A549 (cell line): ENCODE measurements around the gene P3H2. TPM values are rescaled to one million over a fixed set of nuclear protein-coding genes. Genes with fewer than 3 reads are reported as not detected.

ENCODE experiments used
- ATAC-seq, 2 experiments: fragments of 200-7000 bp in 1 of 2; fragments of >200 bp in 1 of 2; cut with Nextera tagmentation in 1 of 2; cut with Tn5 transposase in 1 of 2; 3 replicates each; pipeline versions ENCODE4 v1.8.0 to v1.9.1; 2018 to 2020; ENCODE audit warnings: mild to moderate bottlenecking in 1 of 2, moderate library complexity in 1 of 2
- CTCF ChIA-PET: fragments of 300-600 bp; sonication (Branson Sonifier 250); formaldehyde crosslinking; extraction: SDS; loops from one replicate; lab custom pipeline; 2021; ENCODE audit warnings: antibody characterized with exemption, inconsistent platforms; lab: Yijun Ruan, JAX
- POLR2A ChIA-PET: fragments of 350-600 bp; formaldehyde crosslinking; extraction: SDS; loops from one replicate; lab custom pipeline; 2021; ENCODE audit warnings: antibody characterized with exemption, inconsistent platforms; lab: Yijun Ruan, JAX
- DNase-seq, 2 experiments: peaks; one replicate each; pipeline versions ENCODE4 v3.0.0 to v3.0.0-alpha.2; 2011 to 2016; ENCODE audit warnings: low read depth in 1 of 2, low spot score in 1 of 2
- FAIRE-seq: peaks from 2 replicates; lab custom pipeline; 2011; peaks lifted over from hg19 to GRCh38; lab: Jason Lieb, UNC
- H3K27ac ChIP-seq, 2 experiments: fragments of >200 bp; sonication (Bioruptor Twin); formaldehyde crosslinking; 3 replicates each; pipeline ENCODE4 v1.5.1; 2016 to 2017
- H3K4me1 ChIP-seq: fragments of >200 bp; sonication (Bioruptor Twin); formaldehyde crosslinking; 3 replicates; pipeline ENCODE4 v1.6.1; 2016
- H3K4me2 ChIP-seq: fragments of >200 bp; sonication (Bioruptor Twin); formaldehyde crosslinking; 3 replicates; pipeline ENCODE4 v1.6.1; 2016
- H3K4me3 ChIP-seq: fragments of >200 bp; sonication (Bioruptor Twin); formaldehyde crosslinking; 3 replicates; pipeline ENCODE4 v1.5.1; 2016
- H3K9me3 ChIP-seq: fragments of >200 bp; sonication (Bioruptor Twin); formaldehyde crosslinking; 3 replicates; pipeline ENCODE4 v1.6.1; 2016
- BCL3 ChIP-seq: fragments of >200 bp; sonication (Bioruptor Twin); formaldehyde crosslinking; IDR thresholded peaks from 3 replicates; pipeline ENCODE4 v1.6.1; 2016
- CHD4 ChIP-seq: fragments of 200-600 bp; sonication (generic); IDR thresholded peaks from 2 replicates; pipeline ENCODE4 v1.6.1; 2016; ENCODE audit warnings: antibody characterized with exemption, mild to moderate bottlenecking, borderline replicate concordance
- CTCF ChIP-seq: fragments of >200 bp; sonication (Bioruptor Twin); formaldehyde crosslinking; IDR thresholded peaks from 3 replicates; pipeline ENCODE4 v1.5.1; 2016
- E2F6 ChIP-seq: IDR thresholded peaks from 2 replicates; pipeline ENCODE4 v1.6.1; 2012; ENCODE audit warnings: low read depth, borderline replicate concordance
- EHF ChIP-seq: fragments of 250-450 bp; sonication (Bioruptor Pico); IDR thresholded peaks from 2 replicates; pipeline ENCODE4 v1.5.0; 2020; ENCODE audit warnings: mild to moderate bottlenecking
- FOXS1 ChIP-seq: fragments of 250-450 bp; sonication (Bioruptor Pico); IDR thresholded peaks from 2 replicates; pipeline ENCODE4 v1.5.0; 2020; ENCODE audit warnings: mild to moderate bottlenecking, moderate library complexity
- GATA3 ChIP-seq: IDR thresholded peaks from 2 replicates; pipeline ENCODE4 v1.6.1; 2012; ENCODE audit warnings: borderline replicate concordance
- HES2 ChIP-seq: fragments of >200 bp; sonication (Bioruptor Twin); formaldehyde crosslinking; IDR thresholded peaks from 2 replicates; pipeline ENCODE4 v1.6.1; 2016
- JUN ChIP-seq, 2 experiments: fragments of >200 bp; sonication (Bioruptor Twin); formaldehyde crosslinking; IDR thresholded peaks; 2 replicates in 1 of 2; 3 replicates in 1 of 2; pipeline ENCODE4 v1.6.1; 2016 to 2017
- KDM1A ChIP-seq: fragments of 200-600 bp; sonication (generic); IDR thresholded peaks from 2 replicates; pipeline ENCODE4 v1.6.1; 2016; ENCODE audit warnings: low read depth, mild to moderate bottlenecking
- MAX ChIP-seq: IDR thresholded peaks from 2 replicates; pipeline ENCODE4 v1.6.1; 2012
- MAZ ChIP-seq: fragments of 150-350 bp; IDR thresholded peaks from 2 replicates; pipeline ENCODE4 v1.6.1; 2014; ENCODE audit warnings: antibody characterized with exemption, low read depth, low read length, borderline replicate concordance
- RARB ChIP-seq: fragments of 250-450 bp; sonication (Bioruptor Pico); IDR thresholded peaks from 2 replicates; pipeline ENCODE4 v1.8.0; 2021; ENCODE audit warnings: mild to moderate bottlenecking, moderate library complexity
- REST ChIP-seq: fragments of 200-600 bp; sonication (generic); IDR thresholded peaks from 2 replicates; pipeline ENCODE4 v1.6.1; 2016; ENCODE audit warnings: antibody characterized with exemption, mild to moderate bottlenecking, moderate library complexity
- RFX5 ChIP-seq: fragments of 450-650 bp; IDR thresholded peaks from 2 replicates; pipeline ENCODE4 v1.7.1; 2014; ENCODE audit warnings: antibody characterized with exemption, mild to moderate bottlenecking, moderate library complexity
- TP53 ChIP-seq: fragments of 250-450 bp; sonication (Bioruptor Pico); IDR thresholded peaks from 2 replicates; pipeline ENCODE4 v1.5.0; 2021; ENCODE audit warnings: mild to moderate bottlenecking, moderate library complexity
- WGBS: methylation state at CpG from one replicate; pipeline ENCODE4 v1.1.6; 2017; ENCODE audit errors: missing lambda C conversion rate; 5-methylcytosine and 5-hydroxymethylcytosine counted together
- polyA plus RNA-seq, 4 experiments: library from polyadenylated mRNA; depleted of rRNA in 3 of 4; stranded (reverse); fragments of >200 nt; fragmentation: RNase III in 1 of 4; extraction: RNeasy Plus Mini Kit Qiagen cat#74134 plus additional on column Dnase treatment in 1 of 4; gene quantifications; 2 replicates in 3 of 4; 3 replicates in 1 of 4; pipeline ENCODE4 v1.2.3, GENCODE V29; 2011 to 2017

The P3H2 gene
- polyA plus RNA-seq, 2 of the 4 experiments (the other 2 are of a cell fraction), result 56.6 to 72.5 TPM

GRCh38 chr3:190058521-190059241 lies 62.0 kb downstream of the P3H2 start:
- FAIRE-seq, result no peak
- peak overlapping the region; percentile 27 for H3K4me2 ChIP-seq

More at GRCh38 chr3:190058521-190059241, 62.0 kb downstream of the P3H2 start:
- ChIA-PET CTCF (no interaction called here), POLR2A (no interaction called here)
- Histone ChIP-seq H3K27ac (peak overlapping the region; percentile 6 to 73; a peak in 3 of 6 replicates), H3K9me3 (no peaks in the 10 kb centered on the region), H3K4me1 (peaks cover 58% of the 10 kb centered on the region), H3K4me3 (no peak overlapping the region)
- DNase-seq, result no peak
- peak; percentile 17 to 42; a peak in 3 of 6 replicates for ATAC-seq
- TF ChIP-seq E2F6, result no peak
- no peak for TF ChIP-seq RFX5
- TF ChIP-seq EHF (CRISPR knock-in tag), result no peak
- TF ChIP-seq KDM1A, result no peak
- TF ChIP-seq TP53, result no peak
- no peak for TF ChIP-seq HES2
- TF ChIP-seq REST, result no peak
- no peak for TF ChIP-seq JUN (IDR thresholded peaks at IDR 0.05)
- no peak for TF ChIP-seq BCL3
- TF ChIP-seq CTCF, result no peak
- no peak for TF ChIP-seq CHD4
- TF ChIP-seq MAX, result no peak
- no peak for TF ChIP-seq MAZ
- no peak for TF ChIP-seq GATA3
- TF ChIP-seq FOXS1, result no peak
- TF ChIP-seq RARB, result no peak
- WGBS, result 76% methylated on average over 4 of the region's 4 CpGs
